ENCODE results near the gene MKKS.
"Not testable (repeated sequence)": the region's sequence is repeated elsewhere in the genome, so short reads cannot be mapped to it uniquely, and the experiment has no call there.

MKKS gene

GRCh38 chr20:10448270-10449156 is 14.5 kb upstream of the MKKS start:
- DNase-seq: no peak

- peak; percentile 47 for DNase-seq
Observed at GRCh38 chr20:10447028-10447427, 13.0 kb upstream of the MKKS start.

GRCh38 chr20:10445758-10446157 is 11.7 kb upstream of the MKKS start:
- no peak for DNase-seq

- no peak for DNase-seq
Observed at GRCh38 chr20:10443936-10444335, 9.9 kb upstream of the MKKS start.

- DNase-seq: no peak
Observed at GRCh38 chr20:10438217-10438616, 4.2 kb upstream of the MKKS start.

GRCh38 chr20:10436053-10436699 is 2.2 kb upstream of the MKKS start:
- DNase-seq: no peak

GRCh38 chr20:10434832-10435812 is 1.1 kb upstream of the MKKS start, which contains the start of gene SLX4IP:
TSS of gene SLX4IP (plus strand) at chr20:10435305. CDS start at chr20:10458205, 22,900 bp downstream.
- peak; percentile 78 for DNase-seq

- DNase-seq: peak; percentile 68
Observed at GRCh38 chr20:10434467-10434831, 427 bp upstream of the MKKS start.

GRCh38 chr20:10433014-10433622 is 904 bp downstream of the MKKS start:
- DNase-seq: no peak

GRCh38 chr20:10432079-10432478 is 1.9 kb downstream of the MKKS start:
- no peak for DNase-seq

GRCh38 chr20:10430704-10431103 is 3.3 kb downstream of the MKKS start:
- no peak for DNase-seq

- no peak for DNase-seq
Observed at GRCh38 chr20:10430000-10430466, 4.0 kb downstream of the MKKS start.

- DNase-seq: no peak
Observed at GRCh38 chr20:10429443-10429981, 4.5 kb downstream of the MKKS start.

GRCh38 chr20:10428008-10428407 is 6.0 kb downstream of the MKKS start:
- no peak for DNase-seq

- no peak for DNase-seq
Observed at GRCh38 chr20:10427060-10427692, 6.8 kb downstream of the MKKS start.

GRCh38 chr20:10423735-10424134 is 10.3 kb downstream of the MKKS start:
- DNase-seq: no peak

GRCh38 chr20:10419550-10420133 is 14.4 kb downstream of the MKKS start:
- no peak for DNase-seq

GRCh38 chr20:10417218-10417617 is 16.8 kb downstream of the MKKS start:
- DNase-seq: not testable (repeated sequence)

- DNase-seq: no peak
Observed at GRCh38 chr20:10415013-10415650, 18.9 kb downstream of the MKKS start.

GRCh38 chr20:10412591-10413408 is 21.2 kb downstream of the MKKS start:
- DNase-seq: no peak

All from NK-92 treated with Interleukin-12 subunit alpha and Interleukin-12 subunit beta, amount 100 ng/mL, for 24 hours (cell line).